GM19023 (cell line): ENCODE data around the gene DGKI.

Experiments
- ATAC-seq: cut with Tn5 transposase; IDR thresholded peaks from one replicate; pipeline ENCODE4 v1.9.1; 2021; ENCODE audit warnings: mild to moderate bottlenecking, moderate library complexity; ENCODE audit not compliant: unreplicated experiment

The DGKI gene

GRCh38 chr7:137791930-137792329, 54.8 kb downstream of the DGKI start:
- no peak for ATAC-seq

GRCh38 chr7:137790828-137791227, 55.9 kb downstream of the DGKI start:
- ATAC-seq, result no peak

GRCh38 chr7:137789215-137789882, 57.4 kb downstream of the DGKI start:
- no peak for ATAC-seq

- ATAC-seq, result no peak
Measured at GRCh38 chr7:137787301-137787976, 59.3 kb downstream of the DGKI start.

GRCh38 chr7:137778511-137778910, 68.3 kb downstream of the DGKI start:
- no peak for ATAC-seq

- peak; percentile 60 for ATAC-seq
Measured at GRCh38 chr7:137774793-137775201, 72.0 kb downstream of the DGKI start.

GRCh38 chr7:137772748-137773147, 74.0 kb downstream of the DGKI start:
- ATAC-seq, result no peak

GRCh38 chr7:137772316-137772715, 74.5 kb downstream of the DGKI start:
- ATAC-seq, result no peak

GRCh38 chr7:137771679-137772078, 75.1 kb downstream of the DGKI start:
- ATAC-seq, result no peak

- ATAC-seq, result no peak
Measured at GRCh38 chr7:137771273-137771672, 75.5 kb downstream of the DGKI start.

- no peak for ATAC-seq
Measured at GRCh38 chr7:137768366-137768765, 78.4 kb downstream of the DGKI start.

- ATAC-seq, result no peak
Measured at GRCh38 chr7:137762334-137762733, 84.4 kb downstream of the DGKI start.

GRCh38 chr7:137760111-137760510, 86.7 kb downstream of the DGKI start:
- ATAC-seq, result no peak

- ATAC-seq, result no peak
Measured at GRCh38 chr7:137757146-137757925, 89.4 kb downstream of the DGKI start.

GRCh38 chr7:137755846-137756651, 90.7 kb downstream of the DGKI start:
- ATAC-seq, result no peak

- ATAC-seq, result no peak
Measured at GRCh38 chr7:137755427-137755826, 91.3 kb downstream of the DGKI start.

- peak; percentile 42 for ATAC-seq
Measured at GRCh38 chr7:137753948-137754851, 92.6 kb downstream of the DGKI start.

GRCh38 chr7:137753575-137753947, 93.2 kb downstream of the DGKI start:
- ATAC-seq, result no peak

- no peak for ATAC-seq
Measured at GRCh38 chr7:137753067-137753466, 93.7 kb downstream of the DGKI start.

GRCh38 chr7:137751361-137752009, 95.3 kb downstream of the DGKI start:
- ATAC-seq, result no peak
